HG03520 (cell line): ENCODE measurements around the gene DGKD.

Experiments
- ATAC-seq: cut with Tn5 transposase; IDR thresholded peaks from one replicate; pipeline ENCODE4 v1.9.1; 2021; ENCODE audit warnings: mild to moderate bottlenecking, moderate library complexity; ENCODE audit not compliant: unreplicated experiment

DGKD gene

GRCh38 chr2:233487748-233488345, 133.6 kb downstream of the DGKD start:
- ATAC-seq: no peak

GRCh38 chr2:233489143-233489542, 134.8 kb downstream of the DGKD start:
- no peak for ATAC-seq

GRCh38 chr2:233489666-233490065, 135.4 kb downstream of the DGKD start:
- no peak for ATAC-seq

GRCh38 chr2:233490831-233491230, 136.5 kb downstream of the DGKD start:
- ATAC-seq: no peak

GRCh38 chr2:233491326-233491725, 137.0 kb downstream of the DGKD start:
- no peak for ATAC-seq

- ATAC-seq: no peak
Measured at GRCh38 chr2:233492078-233492477, 137.8 kb downstream of the DGKD start.

GRCh38 chr2:233492751-233493150, 138.5 kb downstream of the DGKD start:
- ATAC-seq: no peak

GRCh38 chr2:233495503-233496496, 141.5 kb downstream of the DGKD start:
- ATAC-seq: no peak

- no peak for ATAC-seq
Measured at GRCh38 chr2:233497692-233498091, 143.4 kb downstream of the DGKD start.

- no peak for ATAC-seq
Measured at GRCh38 chr2:233498126-233498525, 143.8 kb downstream of the DGKD start.

- no peak for ATAC-seq
Measured at GRCh38 chr2:233499928-233500327, 145.6 kb downstream of the DGKD start.

GRCh38 chr2:233501198-233502076, 147.1 kb downstream of the DGKD start:
- no peak for ATAC-seq

- no peak for ATAC-seq
Measured at GRCh38 chr2:233503481-233503880, 149.2 kb downstream of the DGKD start.

- ATAC-seq: no peak
Measured at GRCh38 chr2:233503947-233504637, 149.8 kb downstream of the DGKD start.

GRCh38 chr2:233513953-233514655, 159.8 kb downstream of the DGKD start:
- no peak for ATAC-seq

- peak; percentile 92 for ATAC-seq
Measured at GRCh38 chr2:233519787-233520611, 165.7 kb downstream of the DGKD start.
